KMS-11 (cell line): Measurements from ENCODE around the gene MPPED1.

Source experiments
- H2AFZ ChIP-seq: fragments of 200-600 bp; sonication (generic); 2 replicates; pipeline ENCODE4 v1.6.1; 2016; ENCODE audit warnings: antibody characterized with exemption, mixed run types, low read depth
- H3K27ac ChIP-seq: fragments of 200-600 bp; sonication (generic); 2 replicates; pipeline ENCODE4 v1.6.1; 2016; ENCODE audit warnings: mild to moderate bottlenecking, mixed run types
- H3K27me3 ChIP-seq: fragments of 200-600 bp; sonication (generic); 2 replicates; pipeline ENCODE4 v1.6.1; 2017; ENCODE audit warnings: mild to moderate bottlenecking, low read depth, mixed run types, moderate library complexity; ENCODE audit not compliant: insufficient read depth
- H3K36me3 ChIP-seq: fragments of 200-600 bp; sonication (generic); 2 replicates; pipeline ENCODE4 v1.6.1; 2017; ENCODE audit warnings: mild to moderate bottlenecking, mixed run types; ENCODE audit not compliant: insufficient read depth
- H3K4me1 ChIP-seq: fragments of 200-600 bp; sonication (generic); 2 replicates; pipeline ENCODE4 v1.6.1; 2016; ENCODE audit warnings: mild to moderate bottlenecking, low read depth, mixed run types; ENCODE audit not compliant: poor library complexity, severe bottlenecking
- H3K4me2 ChIP-seq: fragments of 200-600 bp; sonication (generic); 2 replicates; pipeline ENCODE4 v1.7.0; 2016; ENCODE audit warnings: mild to moderate bottlenecking, mixed run types
- H3K4me3 ChIP-seq: fragments of 200-600 bp; sonication (generic); IDR thresholded peaks from 2 replicates; pipeline ENCODE4 v1.6.1; 2017; ENCODE audit warnings: low read depth, low read length, mixed read lengths; ENCODE audit not compliant: insufficient read depth
- H3K79me2 ChIP-seq: fragments of 200-600 bp; sonication (generic); 2 replicates; pipeline ENCODE4 v1.6.1; 2016; ENCODE audit warnings: low read depth, mixed run types; ENCODE audit not compliant: insufficient read depth
- H3K9ac ChIP-seq: fragments of 200-600 bp; sonication (generic); 2 replicates; pipeline ENCODE4 v1.6.1; 2016; ENCODE audit warnings: mild to moderate bottlenecking, mixed run types
- H4K20me1 ChIP-seq: fragments of 200-600 bp; sonication (generic); 2 replicates; pipeline ENCODE4 v1.6.1; 2016; ENCODE audit warnings: mild to moderate bottlenecking, mixed run types; ENCODE audit not compliant: insufficient read depth
- CTCF ChIP-seq: fragments of 200-600 bp; sonication (generic); conservative IDR thresholded peaks from 2 replicates; pipeline ENCODE4 v1.6.1; 2017; ENCODE audit warnings: low read depth, mild to moderate bottlenecking, antibody characterized with exemption, low read length, moderate library complexity, mixed read lengths

Gene MPPED1

GRCh38 chr22:43417555-43417954 is 5.7 kb downstream of the MPPED1 start:
- Histone ChIP-seq H3K4me1 (no peaks in the 10 kb centered on the region), H3K36me3 (no peaks in the 10 kb centered on the region), H3K4me2 (no peak overlapping the region), H3K79me2 (no peaks in the 10 kb centered on the region), H4K20me1 (no peaks in the 10 kb centered on the region), H2AFZ (no peak overlapping the region), H3K27ac (no peak overlapping the region), H3K4me3 (no peak overlapping the region), H3K9ac (no peak overlapping the region), H3K27me3 (peaks cover 91% of the 10 kb centered on the region)
- no peak for TF ChIP-seq CTCF

DNA sequence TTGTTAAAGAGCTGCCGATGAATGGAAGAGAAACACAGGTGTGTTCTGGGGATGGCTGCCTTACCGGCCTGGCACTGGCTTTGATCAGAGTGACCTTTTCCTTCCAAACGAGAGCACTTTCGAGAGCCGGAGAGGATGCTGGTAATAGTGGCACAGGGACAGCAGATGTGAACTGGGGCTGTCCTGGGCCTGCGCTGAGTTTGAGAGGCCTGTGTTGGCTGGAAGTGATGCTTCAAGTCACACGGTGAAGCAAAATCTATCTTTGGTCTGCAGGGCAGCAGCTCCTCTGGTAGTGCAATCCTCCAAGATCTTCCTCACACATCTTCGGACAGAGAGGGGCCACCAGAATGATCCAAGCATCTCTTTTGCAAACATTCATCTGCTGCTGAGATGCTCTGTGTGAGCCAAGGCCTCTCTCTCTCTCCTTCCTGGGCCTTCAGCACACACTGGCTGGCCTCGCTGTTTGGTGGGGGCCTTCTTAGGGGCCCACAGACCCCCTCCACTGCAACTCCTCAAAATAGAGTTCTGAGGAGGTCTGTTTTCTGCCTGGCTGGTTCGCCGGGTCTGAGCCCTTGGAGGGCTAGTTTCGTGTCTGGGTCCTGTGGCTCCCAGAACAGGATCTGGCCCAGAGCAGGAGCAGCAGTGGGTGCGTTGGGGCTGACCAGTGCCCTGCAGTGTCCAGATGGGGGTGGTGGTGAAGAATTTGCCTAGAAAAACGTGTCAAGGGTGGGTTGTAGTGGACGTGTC is 6.4 kb downstream of the MPPED1 start:
- H3K79me2 ChIP-seq: no peaks in the 10 kb centered on the region
- no peak for TF ChIP-seq CTCF
- no peak overlapping the region for H3K4me2 ChIP-seq
- H3K4me3 ChIP-seq: no peak overlapping the region
- peaks cover 93% of the 10 kb centered on the region for H3K27me3 ChIP-seq
- no peaks in the 10 kb centered on the region for H3K36me3 ChIP-seq
- no peak overlapping the region for H3K27ac ChIP-seq
- H2AFZ ChIP-seq: no peak overlapping the region
- no peaks in the 10 kb centered on the region for H4K20me1 ChIP-seq
- H3K4me1 ChIP-seq: no peaks in the 10 kb centered on the region
- no peak overlapping the region for H3K9ac ChIP-seq

GRCh38 chr22:43419371-43420080 is 7.7 kb downstream of the MPPED1 start:
- Histone ChIP-seq H3K4me3 (no peak overlapping the region), H3K79me2 (no peaks in the 10 kb centered on the region), H2AFZ (no peak overlapping the region), H3K9ac (no peak overlapping the region), H3K4me1 (no peaks in the 10 kb centered on the region), H3K36me3 (no peaks in the 10 kb centered on the region), H4K20me1 (no peaks in the 10 kb centered on the region), H3K27ac (no peak overlapping the region), H3K27me3 (peaks cover 91% of the 10 kb centered on the region), H3K4me2 (no peak overlapping the region)
- TF ChIP-seq CTCF: no peak

- Histone ChIP-seq H3K36me3 (no peaks in the 10 kb centered on the region), H3K4me3 (no peak overlapping the region), H3K27me3 (peaks cover 91% of the 10 kb centered on the region), H3K79me2 (no peaks in the 10 kb centered on the region), H2AFZ (no peak overlapping the region), H3K4me2 (no peak overlapping the region), H3K9ac (no peak overlapping the region), H3K27ac (no peak overlapping the region), H4K20me1 (no peaks in the 10 kb centered on the region), H3K4me1 (no peaks in the 10 kb centered on the region)
- no peak for TF ChIP-seq CTCF
These were observed 9.3 kb downstream of the MPPED1 start for GRCh38 chr22:43421046-43421665.
